Measurements from ENCODE around the gene CRYBB3. TPM values are rescaled to one million over a fixed set of nuclear protein-coding genes. Genes with fewer than 3 reads are reported as not detected.

CRYBB3 gene
- total and polyA plus RNA-seq, 2 donors (not counting 3 experiments of a cell fraction or from before 2014, with no cell fraction given) = 0.59 to 1.2 TPM

DNA sequence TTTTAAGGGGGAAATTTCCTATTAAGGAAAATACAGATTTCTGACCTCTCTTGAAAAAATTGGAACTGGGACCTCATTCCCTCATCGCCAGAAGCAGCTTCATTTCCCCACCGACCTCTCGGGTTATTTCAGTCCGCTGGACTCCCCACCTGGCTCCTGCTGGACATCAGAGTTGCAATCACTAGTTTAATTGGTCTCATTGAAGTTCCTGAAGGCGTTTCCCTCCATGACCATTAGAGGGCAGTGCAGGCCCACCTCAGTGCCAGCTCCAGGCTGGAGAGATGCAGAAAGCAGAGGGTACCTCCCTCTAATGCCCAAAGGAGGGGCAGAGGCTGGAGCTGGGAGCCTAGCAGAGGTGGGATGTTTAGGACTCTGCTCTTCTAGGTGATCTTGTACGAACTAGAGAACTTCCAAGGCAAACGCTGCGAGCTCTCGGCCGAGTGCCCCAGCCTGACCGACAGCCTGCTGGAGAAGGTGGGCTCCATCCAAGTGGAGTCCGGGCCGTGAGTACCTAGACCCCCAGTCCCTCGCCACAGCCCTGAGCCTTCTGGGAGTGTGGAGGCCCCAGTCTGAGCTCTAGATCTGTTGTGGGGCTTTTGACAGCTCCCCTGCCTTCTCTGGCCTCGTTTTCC, 2.7 kb downstream of the CRYBB3 start:
- H3K79me2 ChIP-seq (ENCODE audit: control insufficient read depth, insufficient read depth, low read length) = no peaks in the 10 kb centered on the region
- H3K4me1 ChIP-seq (ENCODE audit: control insufficient read depth, extremely low read depth, insufficient read depth, low read length) = no peaks in the 10 kb centered on the region
- no peaks in the 10 kb centered on the region for H3K27me3 ChIP-seq (ENCODE audit: control insufficient read depth in 2 of 2, insufficient read depth in 2 of 2, low read length in 2 of 2)
- no peaks in the 10 kb centered on the region for H4K20me1 ChIP-seq (replicated peaks; ENCODE audit: control insufficient read depth, extremely low read depth, insufficient read depth, low read length)
- H3K36me3 ChIP-seq (ENCODE audit: control insufficient read depth in 2 of 2, extremely low read depth in 1 of 2, insufficient read depth in 2 of 2, low read length in 2 of 2) = peaks cover 0 to 12% of the 10 kb centered on the region in 2 experiments
- H3K4me3 ChIP-seq (replicated peaks in 1 of 3; ENCODE audit: insufficient read depth in 1 of 3, low read depth in 1 of 3, low read length in 3 of 3) = no peak overlapping the region
- dilution Hi-C loops (cut with MboI; ENCODE audit: extremely low pct_ligation_motif_present, low sequenced_read_pairs) (no loop called here), intact Hi-C loops (cut with micrococcal nuclease) (loop anchor here (1.0 to 2.0 kb wide), 3 partner anchors 92 to 132 kb away; no protein-coding TSS in a partner anchor)
- H3K27ac ChIP-seq (ENCODE audit: insufficient read depth, low read depth, low read length) = no peak overlapping the region
- no peaks in the 10 kb centered on the region for H3K9me1 ChIP-seq (replicated peaks; ENCODE audit: control insufficient read depth, extremely low read depth, insufficient read depth, low read length)
- ChIA-PET POLR2A (interaction anchor here (0.7 kb wide), 1 partner anchor 48 kb away, joined by 3 read pairs; no protein-coding TSS in a partner anchor), CTCF (interaction anchor here (0.6 to 3.1 kb wide), 29 partner anchors 9 to 1162 kb away, joined by 3 to 31 read pairs (median 4); partner anchors contain the start of gene CRYBB2)
- no peak overlapping the region for H3K4me2 ChIP-seq (ENCODE audit: insufficient read depth, low read length)
- H3K9me3 ChIP-seq (replicated peaks; ENCODE audit: control insufficient read depth, insufficient read depth, low read length) = no peaks in the 10 kb centered on the region
- BruUV-seq (replicated peaks) = no TSS peak
- FAIRE-seq = peak; percentile 88
- TF ChIP-seq, protein P1, sequence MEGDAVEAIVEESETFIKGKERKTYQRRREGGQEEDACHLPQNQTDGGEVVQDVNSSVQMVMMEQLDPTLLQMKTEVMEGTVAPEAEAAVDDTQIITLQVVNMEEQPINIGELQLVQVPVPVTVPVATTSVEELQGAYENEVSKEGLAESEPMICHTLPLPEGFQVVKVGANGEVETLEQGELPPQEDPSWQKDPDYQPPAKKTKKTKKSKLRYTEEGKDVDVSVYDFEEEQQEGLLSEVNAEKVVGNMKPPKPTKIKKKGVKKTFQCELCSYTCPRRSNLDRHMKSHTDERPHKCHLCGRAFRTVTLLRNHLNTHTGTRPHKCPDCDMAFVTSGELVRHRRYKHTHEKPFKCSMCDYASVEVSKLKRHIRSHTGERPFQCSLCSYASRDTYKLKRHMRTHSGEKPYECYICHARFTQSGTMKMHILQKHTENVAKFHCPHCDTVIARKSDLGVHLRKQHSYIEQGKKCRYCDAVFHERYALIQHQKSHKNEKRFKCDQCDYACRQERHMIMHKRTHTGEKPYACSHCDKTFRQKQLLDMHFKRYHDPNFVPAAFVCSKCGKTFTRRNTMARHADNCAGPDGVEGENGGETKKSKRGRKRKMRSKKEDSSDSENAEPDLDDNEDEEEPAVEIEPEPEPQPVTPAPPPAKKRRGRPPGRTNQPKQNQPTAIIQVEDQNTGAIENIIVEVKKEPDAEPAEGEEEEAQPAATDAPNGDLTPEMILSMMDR (IDR thresholded peaks at IDR 0.05; ENCODE audit: extremely low read depth in 1 of 2, insufficient read depth in 1 of 2, low read depth in 1 of 2, low read length in 2 of 2) = peak; percentile 82 to 87
- TF ChIP-seq POLR2A (IDR thresholded peaks at IDR 0.05; ENCODE audit: low read depth, low read length) = no peak
- no peak overlapping the region for H3K9ac ChIP-seq (replicated peaks; ENCODE audit: extremely low read depth, insufficient read depth, low read length)
- peak; percentile 69 for DNase-seq (ENCODE audit: low read depth, low spot score)
- H2AFZ ChIP-seq (ENCODE audit: low read depth, low read length) = no peak overlapping the region

DNA sequence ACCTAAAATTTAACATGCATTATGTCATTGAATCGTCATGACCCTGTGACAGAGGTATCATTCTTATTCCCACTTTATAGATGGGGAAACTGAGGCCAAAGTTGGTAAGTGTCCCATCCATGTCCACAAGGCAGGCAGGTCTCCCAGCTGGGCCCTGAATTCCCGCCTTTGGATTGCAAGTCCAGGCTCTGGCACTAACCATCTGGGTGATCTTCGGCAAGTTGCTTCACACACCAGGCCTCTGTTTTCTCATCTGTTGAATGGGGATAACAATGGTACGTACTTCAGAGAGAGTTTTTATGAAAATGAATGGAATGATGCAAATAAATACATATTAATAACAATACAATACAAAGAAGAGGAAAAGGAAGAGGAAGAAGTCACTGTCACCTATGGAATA, 3.4 kb downstream of the CRYBB3 start:
- H3K9me3 ChIP-seq (replicated peaks; ENCODE audit: control insufficient read depth, insufficient read depth, low read length) = no peaks in the 10 kb centered on the region
- no peak for DNase-seq (ENCODE audit: low read depth, low spot score)
- H3K4me1 ChIP-seq (ENCODE audit: control insufficient read depth, extremely low read depth, insufficient read depth, low read length) = no peaks in the 10 kb centered on the region
- H3K27me3 ChIP-seq (ENCODE audit: control insufficient read depth in 2 of 2, insufficient read depth in 2 of 2, low read length in 2 of 2) = no peaks in the 10 kb centered on the region
- BruUV-seq (replicated peaks) = no TSS peak
- no peak for FAIRE-seq
- no peaks in the 10 kb centered on the region for H3K9me1 ChIP-seq (replicated peaks; ENCODE audit: control insufficient read depth, extremely low read depth, insufficient read depth, low read length)
- H3K79me2 ChIP-seq (ENCODE audit: control insufficient read depth, insufficient read depth, low read length) = no peaks in the 10 kb centered on the region
- no peak overlapping the region for H3K27ac ChIP-seq (ENCODE audit: insufficient read depth, low read depth, low read length)
- H4K20me1 ChIP-seq (replicated peaks; ENCODE audit: control insufficient read depth, extremely low read depth, insufficient read depth, low read length) = no peaks in the 10 kb centered on the region
- dilution Hi-C loops (cut with MboI; ENCODE audit: extremely low pct_ligation_motif_present, low sequenced_read_pairs) (no loop called here), intact Hi-C loops (cut with micrococcal nuclease) (loop anchor here (2.0 kb wide), 1 partner anchor 92 kb away; no protein-coding TSS in a partner anchor)
- TF ChIP-seq, protein P1 (IDR thresholded peaks at IDR 0.05; ENCODE audit: extremely low read depth in 1 of 2, insufficient read depth in 1 of 2, low read depth in 1 of 2, low read length in 2 of 2) = no peak
- TF ChIP-seq FOS (IDR thresholded peaks at IDR 0.05; ENCODE audit: borderline replicate concordance, insufficient read depth, low read length) (no peak), EZH2 (IDR thresholded peaks at IDR 0.05; ENCODE audit: borderline replicate concordance, low read depth, low read length, severe bottlenecking) (no peak), JUN (IDR thresholded peaks at IDR 0.05; ENCODE audit: borderline replicate concordance, insufficient read depth, insufficient read length, low read depth) (no peak), POLR2A (IDR thresholded peaks at IDR 0.05; ENCODE audit: low read depth, low read length) (no peak), POLR2AphosphoS5 (IDR thresholded peaks at IDR 0.05; ENCODE audit: insufficient read depth, low read depth, low read length) (no peak), MYC (IDR thresholded peaks at IDR 0.05; ENCODE audit: low read depth, low read length) (no peak), GATA2 (IDR thresholded peaks at IDR 0.05; ENCODE audit: insufficient read depth, insufficient read length, low read depth, low read length) (no peak)
- TF ChIP-seq, protein P2, sequence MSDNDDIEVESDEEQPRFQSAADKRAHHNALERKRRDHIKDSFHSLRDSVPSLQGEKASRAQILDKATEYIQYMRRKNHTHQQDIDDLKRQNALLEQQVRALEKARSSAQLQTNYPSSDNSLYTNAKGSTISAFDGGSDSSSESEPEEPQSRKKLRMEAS (IDR thresholded peaks at IDR 0.05; ENCODE audit: insufficient read depth, insufficient read length) = no peak
- peaks cover 0 to 6% of the 10 kb centered on the region in 2 experiments for H3K36me3 ChIP-seq (ENCODE audit: control insufficient read depth in 2 of 2, extremely low read depth in 1 of 2, insufficient read depth in 2 of 2, low read length in 2 of 2)
- CTCF ChIA-PET = interaction anchor here (0.7 to 3.1 kb wide), 10 partner anchors 9 to 570 kb away, joined by 3 to 31 read pairs (median 10); partner anchors contain the start of gene CRYBB2
- no peak overlapping the region for H2AFZ ChIP-seq (ENCODE audit: low read depth, low read length)
- H3K4me2 ChIP-seq (ENCODE audit: insufficient read depth, low read length) = no peak overlapping the region
- no peak overlapping the region for H3K4me3 ChIP-seq (replicated peaks in 1 of 3; ENCODE audit: insufficient read depth in 1 of 3, low read depth in 1 of 3, low read length in 3 of 3)
- no peak overlapping the region for H3K9ac ChIP-seq (replicated peaks; ENCODE audit: extremely low read depth, insufficient read depth, low read length)
- POLR2A ChIA-PET = no interaction called here

All from endothelial cell of umbilical vein (primary cell).